Measurements from ENCODE around the gene CDX2.
"Not testable (repeated sequence)": the region's sequence is repeated elsewhere in the genome, so short reads cannot be mapped to it uniquely, and the experiment has no call there.

CDX2 gene, protein sequence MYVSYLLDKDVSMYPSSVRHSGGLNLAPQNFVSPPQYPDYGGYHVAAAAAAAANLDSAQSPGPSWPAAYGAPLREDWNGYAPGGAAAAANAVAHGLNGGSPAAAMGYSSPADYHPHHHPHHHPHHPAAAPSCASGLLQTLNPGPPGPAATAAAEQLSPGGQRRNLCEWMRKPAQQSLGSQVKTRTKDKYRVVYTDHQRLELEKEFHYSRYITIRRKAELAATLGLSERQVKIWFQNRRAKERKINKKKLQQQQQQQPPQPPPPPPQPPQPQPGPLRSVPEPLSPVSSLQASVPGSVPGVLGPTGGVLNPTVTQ

DNA sequence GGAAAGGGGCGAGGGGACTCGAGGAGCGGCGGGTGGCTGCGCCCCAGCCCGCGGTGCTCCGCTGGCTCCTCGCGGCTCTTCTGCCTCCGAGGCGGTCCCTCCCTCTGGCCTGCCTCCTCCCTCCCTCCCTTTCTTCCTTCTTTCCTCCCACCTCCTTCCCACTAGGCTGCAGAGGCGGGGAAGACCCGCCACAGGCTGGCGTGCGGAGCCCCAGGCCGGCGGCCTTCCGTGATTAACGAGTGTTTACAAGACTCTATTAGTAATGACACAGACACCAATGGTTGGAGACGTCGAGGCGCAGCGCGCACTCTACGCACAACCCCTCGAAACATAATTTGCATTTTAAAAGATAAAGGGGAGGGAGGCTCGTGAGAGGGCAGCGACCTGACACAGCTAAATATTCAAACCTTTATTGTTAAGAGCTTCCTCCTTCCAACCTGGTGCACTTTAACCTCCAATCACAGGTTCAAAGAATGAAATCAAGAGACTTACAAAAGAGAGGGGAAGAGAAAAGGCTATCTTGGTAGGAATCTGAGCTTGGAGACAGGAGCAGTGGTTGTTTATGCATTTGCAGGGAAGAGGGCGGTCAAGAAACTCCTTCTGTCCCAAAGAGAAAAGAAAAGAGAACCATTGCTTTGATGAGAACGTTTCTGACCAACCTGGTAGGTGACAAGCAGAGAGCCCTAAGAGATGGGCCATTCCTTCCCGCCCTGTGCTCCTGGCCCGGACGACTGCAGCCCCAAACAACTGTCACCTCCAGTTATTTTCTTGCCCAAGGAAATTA, at the start of gene CDX2:
Gene CDX2, minus strand, starts transcription at position 234 of the 784 bp plus-strand sequence. CDS start 309 bp downstream, outside the sequence.
- DNase-seq (ENCODE audit: extremely low read depth, low read depth), result no peak

DNA sequence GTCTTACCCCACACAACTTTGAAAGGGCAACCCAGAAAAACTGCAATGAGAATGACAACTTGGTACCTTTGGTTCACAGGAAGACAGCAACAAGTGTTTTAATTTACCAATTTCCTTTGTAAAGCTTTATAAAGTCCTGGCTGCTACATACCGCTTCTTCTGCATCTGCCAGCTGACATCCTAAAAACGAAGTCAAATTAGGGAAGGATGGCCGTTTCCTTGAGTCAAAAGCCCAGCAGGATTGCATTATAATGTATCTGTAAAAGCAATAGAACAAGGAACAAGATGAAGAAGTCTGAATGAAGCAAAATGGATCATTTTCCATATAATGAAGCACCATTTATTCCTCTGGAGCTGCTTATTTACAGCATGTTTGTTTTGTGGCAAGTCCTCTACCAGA, 45.2 kb upstream of the CDX2 start:
- TF ChIP-seq, protein P1, sequence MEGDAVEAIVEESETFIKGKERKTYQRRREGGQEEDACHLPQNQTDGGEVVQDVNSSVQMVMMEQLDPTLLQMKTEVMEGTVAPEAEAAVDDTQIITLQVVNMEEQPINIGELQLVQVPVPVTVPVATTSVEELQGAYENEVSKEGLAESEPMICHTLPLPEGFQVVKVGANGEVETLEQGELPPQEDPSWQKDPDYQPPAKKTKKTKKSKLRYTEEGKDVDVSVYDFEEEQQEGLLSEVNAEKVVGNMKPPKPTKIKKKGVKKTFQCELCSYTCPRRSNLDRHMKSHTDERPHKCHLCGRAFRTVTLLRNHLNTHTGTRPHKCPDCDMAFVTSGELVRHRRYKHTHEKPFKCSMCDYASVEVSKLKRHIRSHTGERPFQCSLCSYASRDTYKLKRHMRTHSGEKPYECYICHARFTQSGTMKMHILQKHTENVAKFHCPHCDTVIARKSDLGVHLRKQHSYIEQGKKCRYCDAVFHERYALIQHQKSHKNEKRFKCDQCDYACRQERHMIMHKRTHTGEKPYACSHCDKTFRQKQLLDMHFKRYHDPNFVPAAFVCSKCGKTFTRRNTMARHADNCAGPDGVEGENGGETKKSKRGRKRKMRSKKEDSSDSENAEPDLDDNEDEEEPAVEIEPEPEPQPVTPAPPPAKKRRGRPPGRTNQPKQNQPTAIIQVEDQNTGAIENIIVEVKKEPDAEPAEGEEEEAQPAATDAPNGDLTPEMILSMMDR (IDR thresholded peaks at IDR 0.05; ENCODE audit: low read depth, low read length), result no peak
- DNase-seq (ENCODE audit: extremely low read depth, low read depth), result no peak

More for the DNA sequence above, at the start of gene CDX2:
- TF ChIP-seq, protein P1 (IDR thresholded peaks at IDR 0.05; ENCODE audit: low read depth, low read length), result no peak

GRCh38 chr13:28013482-28013881, 44.4 kb upstream of the CDX2 start:
- TF ChIP-seq, protein P1 (IDR thresholded peaks at IDR 0.05; ENCODE audit: low read depth, low read length), result no peak
- DNase-seq (ENCODE audit: extremely low read depth, low read depth), result no peak

DNA sequence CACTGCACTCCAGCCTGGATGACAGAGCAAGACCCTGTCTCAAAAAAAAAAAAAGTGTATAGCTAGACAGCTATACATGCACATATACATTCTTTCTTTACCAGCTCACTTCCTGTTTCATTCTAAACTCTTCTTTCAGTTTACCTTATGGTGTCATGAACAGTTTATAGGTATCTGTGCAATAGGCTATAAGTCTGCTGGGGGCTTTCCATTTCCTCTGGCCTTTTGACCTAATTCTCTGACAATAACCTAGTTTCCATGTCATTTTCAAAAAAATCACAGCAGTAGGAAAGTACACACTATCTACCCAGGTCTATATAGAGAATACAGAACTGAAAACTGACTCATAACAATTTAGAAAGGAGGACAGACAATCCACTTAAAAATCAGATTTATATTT, 43.8 kb upstream of the CDX2 start:
- DNase-seq (ENCODE audit: extremely low read depth, low read depth), result no peak
- TF ChIP-seq, protein P1 (IDR thresholded peaks at IDR 0.05; ENCODE audit: low read depth, low read length), result no peak

DNA sequence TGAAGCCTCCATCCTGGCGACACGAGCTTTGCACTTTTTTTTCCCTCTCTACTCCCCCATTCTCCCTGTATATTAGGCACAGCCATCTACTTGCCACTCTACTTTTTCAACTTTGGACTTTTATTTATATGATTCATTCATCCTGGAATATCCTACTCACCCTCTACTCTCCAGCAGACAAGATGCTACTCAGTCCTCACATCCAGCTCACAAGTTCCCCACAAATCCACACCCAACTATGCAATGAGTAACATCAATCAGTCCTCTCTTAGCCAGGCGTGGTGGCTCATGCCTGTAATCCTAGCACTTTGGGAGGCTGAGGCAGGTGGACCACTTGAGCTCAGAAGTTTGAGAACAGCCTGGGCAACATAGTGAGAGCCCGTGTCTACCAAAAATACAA, 43.3 kb upstream of the CDX2 start:
- no peak for DNase-seq (ENCODE audit: extremely low read depth, low read depth)
- TF ChIP-seq, protein P1 (IDR thresholded peaks at IDR 0.05; ENCODE audit: low read depth, low read length), result no peak

DNA sequence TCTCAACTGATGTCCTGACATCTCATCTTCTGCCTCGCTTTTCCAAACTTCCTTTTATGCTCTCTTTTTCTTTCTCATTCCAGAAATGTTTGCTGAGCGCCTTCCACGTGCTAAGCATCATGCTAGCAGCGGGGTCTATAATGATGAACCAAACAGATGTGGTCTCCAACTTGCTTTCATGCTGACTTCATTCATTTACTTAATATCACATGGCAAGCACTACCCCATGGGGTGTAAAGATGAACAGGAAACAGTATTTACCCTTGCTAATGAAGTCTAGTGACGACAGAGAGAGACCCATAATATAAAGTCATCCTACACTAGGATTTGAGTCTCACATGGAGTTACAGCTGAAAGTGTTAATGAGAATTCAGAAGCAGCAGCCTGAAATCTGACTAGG, 40.9 kb upstream of the CDX2 start:
- no peak for DNase-seq (ENCODE audit: extremely low read depth, low read depth)
- TF ChIP-seq, protein P1 (IDR thresholded peaks at IDR 0.05; ENCODE audit: low read depth, low read length), result no peak

DNA sequence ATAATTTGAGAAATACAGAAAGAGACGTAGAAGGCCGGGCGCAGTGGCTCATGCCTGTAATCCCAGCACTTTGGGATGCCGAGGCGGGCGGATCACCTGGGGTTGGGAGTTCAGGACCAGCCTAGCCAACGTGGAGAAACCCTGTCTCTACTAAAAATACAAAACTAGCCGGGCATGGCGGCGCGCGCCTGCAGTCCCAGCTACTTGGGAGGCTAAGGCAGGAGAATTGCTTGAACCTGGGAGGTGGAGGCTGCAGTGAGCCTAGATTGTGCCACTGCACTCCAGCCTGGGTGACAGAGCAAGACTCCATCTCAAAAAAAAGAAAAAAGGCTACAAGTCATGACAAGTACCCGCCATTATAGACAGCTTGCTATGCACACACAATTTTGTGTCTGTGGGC, 35.9 kb upstream of the CDX2 start:
- DNase-seq (ENCODE audit: extremely low read depth, low read depth), result not testable (repeated sequence)
